Measurements from ENCODE around the gene CCDC18. TPM values are rescaled to one million over a fixed set of nuclear protein-coding genes. Genes with fewer than 3 reads are reported as not detected.
"Not testable (repeated sequence)": the region's sequence is repeated elsewhere in the genome, so short reads cannot be mapped to it uniquely, and the experiment has no call there.

CCDC18 gene
- total RNA-seq, 1 donor from 2014 or later: 6.9 TPM

GRCh38 chr1:93207211-93207610 is 26.7 kb downstream of the CCDC18 start:
- Mint-ChIP-seq H3K36me3 (ENCODE audit: unreplicated experiment) (peaks cover 3% of the 10 kb centered on the region), H3K9me3 (ENCODE audit: unreplicated experiment) (no peaks in the 10 kb centered on the region), H3K27me3 (ENCODE audit: unreplicated experiment) (no peaks in the 10 kb centered on the region), H3K4me1 (ENCODE audit: unreplicated experiment) (no peaks in the 10 kb centered on the region), H3K4me3 (ENCODE audit: unreplicated experiment) (no peak overlapping the region), H3K27ac (ENCODE audit: unreplicated experiment) (no peak overlapping the region)
- no peak for TF ChIP-seq CTCF (IDR thresholded peaks at IDR 0.05)
- no peak for DNase-seq (ENCODE audit: extremely low spot score, unreplicated experiment)

GRCh38 chr1:93215322-93215721 is 34.8 kb downstream of the CCDC18 start:
- Mint-ChIP-seq H3K27ac (ENCODE audit: unreplicated experiment) (no peak overlapping the region), H3K4me1 (ENCODE audit: unreplicated experiment) (no peaks in the 10 kb centered on the region), H3K27me3 (ENCODE audit: unreplicated experiment) (no peaks in the 10 kb centered on the region), H3K36me3 (ENCODE audit: unreplicated experiment) (peaks cover 28% of the 10 kb centered on the region), H3K4me3 (ENCODE audit: unreplicated experiment) (no peak overlapping the region), H3K9me3 (ENCODE audit: unreplicated experiment) (no peaks in the 10 kb centered on the region)
- TF ChIP-seq CTCF (IDR thresholded peaks at IDR 0.05): no peak
- DNase-seq (ENCODE audit: extremely low spot score, unreplicated experiment): no peak

GRCh38 chr1:93219443-93219842 is 38.9 kb downstream of the CCDC18 start:
- H3K36me3 Mint-ChIP-seq (ENCODE audit: unreplicated experiment): peaks cover 24% of the 10 kb centered on the region

GRCh38 chr1:93220716-93221115 is 40.2 kb downstream of the CCDC18 start:
- not testable (repeated sequence) for H3K27me3 Mint-ChIP-seq (ENCODE audit: unreplicated experiment); H3K9me3 Mint-ChIP-seq (ENCODE audit: unreplicated experiment); H3K27ac Mint-ChIP-seq (ENCODE audit: unreplicated experiment); H3K4me3 Mint-ChIP-seq (ENCODE audit: unreplicated experiment); H3K4me1 Mint-ChIP-seq (ENCODE audit: unreplicated experiment); DNase-seq (ENCODE audit: extremely low spot score, unreplicated experiment)
- peaks cover 24% of the 10 kb centered on the region for H3K36me3 Mint-ChIP-seq (ENCODE audit: unreplicated experiment)

More at GRCh38 chr1:93219443-93219842, 38.9 kb downstream of the CCDC18 start:
- no peak for TF ChIP-seq CTCF (IDR thresholded peaks at IDR 0.05)
- no peaks in the 10 kb centered on the region for H3K4me1 Mint-ChIP-seq (ENCODE audit: unreplicated experiment)
- H3K27ac Mint-ChIP-seq (ENCODE audit: unreplicated experiment): no peak overlapping the region
- no peak for DNase-seq (ENCODE audit: extremely low spot score, unreplicated experiment)
- H3K27me3 Mint-ChIP-seq (ENCODE audit: unreplicated experiment): no peaks in the 10 kb centered on the region
- no peak overlapping the region for H3K4me3 Mint-ChIP-seq (ENCODE audit: unreplicated experiment)
- H3K9me3 Mint-ChIP-seq (ENCODE audit: unreplicated experiment): no peaks in the 10 kb centered on the region

GRCh38 chr1:93221913-93222312 is 41.4 kb downstream of the CCDC18 start:
- H3K4me3 Mint-ChIP-seq (ENCODE audit: unreplicated experiment): no peak overlapping the region
- DNase-seq (ENCODE audit: extremely low spot score, unreplicated experiment): no peak

More at GRCh38 chr1:93221913-93222312, 41.4 kb downstream of the CCDC18 start:
- Mint-ChIP-seq H3K9me3 (ENCODE audit: unreplicated experiment) (no peaks in the 10 kb centered on the region), H3K27ac (ENCODE audit: unreplicated experiment) (no peak overlapping the region), H3K36me3 (ENCODE audit: unreplicated experiment) (peaks cover 24% of the 10 kb centered on the region), H3K27me3 (ENCODE audit: unreplicated experiment) (no peaks in the 10 kb centered on the region), H3K4me1 (ENCODE audit: unreplicated experiment) (no peaks in the 10 kb centered on the region)
- no peak for TF ChIP-seq CTCF (IDR thresholded peaks at IDR 0.05)
